GM19023 (cell line): ENCODE data around the gene NTM.
"Not testable (repeated sequence)": the region's sequence is repeated elsewhere in the genome, so short reads cannot be mapped to it uniquely, and the experiment has no call there.

ENCODE experiments used
- ATAC-seq: cut with Tn5 transposase; IDR thresholded peaks from one replicate; pipeline ENCODE4 v1.9.1; 2021; ENCODE audit warnings: mild to moderate bottlenecking, moderate library complexity; ENCODE audit not compliant: unreplicated experiment

The NTM gene

DNA sequence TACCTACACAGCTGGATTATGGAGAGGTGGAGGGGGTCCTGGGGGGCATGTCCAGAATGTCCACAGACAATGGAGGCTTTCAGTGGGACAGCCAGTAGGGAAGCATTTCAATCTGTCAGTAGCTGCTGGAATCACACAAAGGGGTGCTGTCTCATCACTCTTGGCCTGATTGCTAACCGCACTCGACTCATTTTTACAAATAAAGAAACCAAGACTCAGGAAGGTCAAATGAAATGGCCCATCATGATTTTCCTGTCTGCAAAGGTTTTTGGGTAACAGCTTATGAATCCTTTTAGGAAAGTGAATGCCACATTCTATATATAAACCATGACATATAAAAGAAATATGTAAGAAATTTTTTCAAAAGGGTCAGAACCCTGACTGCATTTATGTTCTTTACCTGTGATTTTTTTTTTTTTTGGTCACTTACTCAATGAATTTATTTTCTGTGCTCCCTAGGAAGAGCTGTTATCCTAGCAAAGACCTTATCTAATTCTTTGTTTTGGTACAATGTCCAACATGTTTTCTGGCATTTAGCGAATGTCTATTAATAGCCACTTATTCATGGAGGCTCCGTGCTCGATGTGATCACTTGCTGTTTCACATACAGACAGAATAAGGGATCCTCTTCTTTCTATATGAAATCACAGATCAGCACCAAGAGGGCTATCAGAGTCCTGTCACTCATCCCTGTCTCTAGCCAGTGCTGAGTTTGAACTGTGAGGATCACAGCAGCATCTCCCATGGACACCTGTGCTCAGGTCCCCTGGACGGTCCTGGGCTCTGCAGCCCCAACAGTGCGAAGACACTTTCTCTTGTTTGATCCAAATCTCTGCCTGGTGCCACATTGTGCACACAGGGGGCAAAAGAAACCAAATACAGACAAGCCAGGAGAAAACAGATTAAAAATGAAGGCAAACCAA lies 979.7 kb downstream of the NTM start:
- ATAC-seq: no peak

DNA sequence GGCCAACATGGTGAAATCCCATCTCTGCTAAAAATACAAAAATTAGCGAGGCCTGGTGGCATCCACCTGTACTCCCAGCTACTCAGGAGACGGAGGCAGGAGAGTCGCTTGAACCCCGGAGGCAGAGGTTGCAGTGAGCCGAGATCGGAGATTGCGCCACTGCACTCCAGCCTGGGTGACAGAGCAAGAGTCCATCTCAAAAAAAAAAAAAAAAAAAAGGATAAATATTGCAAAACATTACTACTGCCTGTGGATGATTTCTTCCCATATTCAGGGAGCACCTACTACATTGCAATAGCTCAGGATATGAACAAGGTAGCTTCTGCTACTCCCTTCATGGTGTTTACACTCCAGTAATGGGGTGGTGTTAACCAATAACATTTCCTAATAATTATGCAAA lies 980.6 kb downstream of the NTM start:
- ATAC-seq: no peak

DNA sequence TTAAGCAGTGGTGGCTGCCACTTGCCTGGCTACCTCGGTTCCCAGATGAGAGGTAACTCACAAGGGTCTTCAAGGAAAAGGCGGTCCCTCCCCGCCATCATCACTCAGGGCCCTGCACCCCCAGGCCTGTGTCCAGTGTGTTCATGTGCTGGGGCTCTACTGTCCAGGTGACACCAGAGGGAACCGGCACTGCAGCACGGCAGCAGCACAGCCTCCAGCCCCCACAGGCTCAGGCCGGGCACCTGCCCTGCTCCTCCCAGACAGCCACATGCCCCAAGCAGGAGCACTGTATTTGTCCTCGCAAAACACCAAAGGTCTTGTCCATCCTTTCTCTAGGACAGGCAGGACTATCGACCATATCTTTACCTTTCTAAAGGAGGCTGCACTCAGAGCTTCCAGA lies 982.1 kb downstream of the NTM start:
- ATAC-seq: no peak

DNA sequence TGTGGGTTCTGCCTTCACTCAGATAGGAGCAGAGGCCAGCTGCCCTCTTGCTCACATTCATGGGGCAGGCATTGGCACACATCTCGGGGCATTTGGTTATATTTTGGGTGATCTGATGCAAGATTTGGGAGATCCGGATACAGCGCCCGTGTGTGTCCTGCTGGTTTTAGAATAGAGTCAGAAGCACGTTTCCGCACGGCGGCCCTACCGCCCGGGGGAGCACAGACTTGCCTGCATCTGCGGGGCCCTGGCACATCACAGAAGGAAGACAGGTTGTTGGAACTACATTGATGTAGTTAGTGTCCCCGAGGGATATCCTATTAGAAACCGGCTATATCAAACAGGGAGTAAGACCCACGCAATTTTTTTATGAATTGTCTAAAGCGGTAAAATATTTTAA lies 982.8 kb downstream of the NTM start:
- no peak for ATAC-seq

DNA sequence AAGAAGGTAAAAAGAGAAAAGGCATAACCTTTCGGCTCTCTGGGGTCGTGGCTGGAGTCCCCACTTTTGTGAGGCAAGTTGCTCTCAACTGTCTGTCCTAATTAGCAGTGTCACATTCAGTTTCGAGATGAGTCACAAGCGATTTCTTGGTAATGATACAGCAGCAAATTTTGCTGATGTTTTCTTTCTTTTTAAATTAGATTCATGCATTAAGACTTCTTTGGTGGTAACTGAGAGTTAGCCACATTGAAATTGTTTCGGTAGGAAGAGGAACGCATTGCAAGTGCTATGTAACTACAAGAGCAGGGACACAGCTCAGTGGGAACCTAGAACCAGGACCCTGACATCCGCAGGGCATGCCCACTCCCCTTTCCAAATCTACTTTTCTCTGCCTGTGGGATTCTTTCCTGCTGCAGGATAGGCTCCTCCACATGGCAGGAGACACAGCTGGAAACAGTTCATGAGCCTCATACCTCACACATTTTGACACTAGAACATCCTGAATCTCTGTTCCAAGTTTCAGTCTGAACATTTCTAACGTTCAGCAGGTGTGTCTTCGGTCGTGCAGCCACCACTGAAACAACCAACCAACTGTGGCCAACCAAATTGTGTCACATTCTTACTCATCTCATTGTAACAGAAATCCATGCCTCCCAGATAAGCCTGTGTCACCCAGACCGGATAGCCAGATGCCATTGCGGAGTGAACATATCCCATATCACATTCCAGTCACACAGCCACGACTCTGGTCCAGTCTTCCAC lies 987.6 kb downstream of the NTM start:
- ATAC-seq: peak; percentile 77

DNA sequence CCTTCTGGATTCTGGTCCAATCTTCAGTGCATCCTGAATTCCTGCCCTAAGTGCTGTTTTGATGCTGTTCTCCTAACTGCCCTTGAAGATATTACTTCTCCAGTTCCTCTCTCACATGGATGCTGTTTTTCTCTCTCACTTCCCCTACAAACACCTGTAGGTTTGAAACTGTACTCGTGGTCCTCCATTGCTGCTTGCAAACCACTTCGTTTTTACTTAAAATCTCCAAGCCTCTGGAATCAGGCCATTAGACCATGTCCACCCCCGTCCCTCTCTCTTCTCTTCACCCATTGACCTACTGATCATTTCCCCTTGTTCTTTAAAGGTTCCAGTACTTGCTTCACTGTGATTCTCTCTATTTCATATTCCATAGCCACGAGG lies 988.1 kb downstream of the NTM start:
- peak; percentile 39 for ATAC-seq

DNA sequence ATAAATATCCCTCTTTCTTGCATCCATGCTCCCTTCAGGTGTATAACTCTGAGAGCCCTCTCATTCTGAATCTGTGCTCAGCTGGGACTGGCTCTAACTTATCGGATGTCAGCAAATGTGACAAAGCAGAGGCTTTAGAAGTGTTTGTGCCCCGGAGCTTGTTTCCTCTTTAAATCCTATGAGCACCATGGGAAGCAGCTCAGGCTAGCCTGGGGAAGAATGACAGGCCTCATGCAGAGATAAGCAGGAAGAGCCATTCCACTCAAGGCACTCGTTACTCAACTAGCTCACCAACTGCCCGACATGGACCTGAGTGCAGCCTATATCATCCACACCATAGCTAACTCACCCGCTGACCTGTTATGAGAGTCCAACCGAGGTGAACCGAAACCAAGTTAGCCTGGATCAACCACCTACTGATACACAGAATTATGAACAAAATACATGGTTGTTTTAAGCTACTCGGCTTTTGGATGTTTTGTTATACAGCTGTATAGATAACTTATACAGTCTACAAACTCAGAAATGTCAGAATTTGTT lies 990.7 kb downstream of the NTM start:
- ATAC-seq: no peak

DNA sequence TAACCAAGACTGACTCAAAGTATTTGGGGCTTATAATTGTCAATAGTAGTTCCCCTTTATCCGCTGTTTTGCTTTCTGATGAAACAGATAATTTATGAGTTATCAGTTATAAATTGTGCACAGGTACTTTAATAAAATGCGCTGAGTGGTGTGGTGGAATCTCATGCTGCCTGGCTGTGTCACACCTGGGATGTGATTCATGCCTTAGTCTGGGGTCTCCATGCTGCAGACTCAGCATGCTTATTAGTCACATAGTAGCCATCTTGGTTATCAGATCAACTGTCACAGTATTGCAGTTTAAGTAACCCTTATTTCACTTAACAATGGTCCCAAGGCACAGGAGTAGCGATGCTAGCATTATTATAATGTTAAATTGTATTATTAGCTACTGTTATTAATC lies 995.2 kb downstream of the NTM start:
- no peak for ATAC-seq

DNA sequence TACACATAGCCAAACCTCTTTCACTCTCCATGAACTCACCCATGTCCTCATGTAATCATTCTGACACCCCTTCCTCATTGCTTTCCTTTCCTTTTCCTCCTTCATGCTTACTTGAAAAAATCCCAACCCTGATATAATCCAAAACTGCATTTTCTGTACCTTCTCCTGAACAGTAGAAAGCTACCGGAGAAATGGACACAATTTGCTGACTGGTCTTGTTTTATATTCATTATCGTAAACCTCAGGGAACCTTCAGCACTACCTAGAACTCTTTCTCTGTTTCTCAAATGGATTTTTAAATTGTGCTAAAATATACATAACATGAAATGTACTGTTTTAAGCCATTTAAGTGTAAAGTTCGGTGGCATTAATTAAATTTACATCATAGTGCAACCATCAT lies 996.9 kb downstream of the NTM start:
- ATAC-seq: no peak

DNA sequence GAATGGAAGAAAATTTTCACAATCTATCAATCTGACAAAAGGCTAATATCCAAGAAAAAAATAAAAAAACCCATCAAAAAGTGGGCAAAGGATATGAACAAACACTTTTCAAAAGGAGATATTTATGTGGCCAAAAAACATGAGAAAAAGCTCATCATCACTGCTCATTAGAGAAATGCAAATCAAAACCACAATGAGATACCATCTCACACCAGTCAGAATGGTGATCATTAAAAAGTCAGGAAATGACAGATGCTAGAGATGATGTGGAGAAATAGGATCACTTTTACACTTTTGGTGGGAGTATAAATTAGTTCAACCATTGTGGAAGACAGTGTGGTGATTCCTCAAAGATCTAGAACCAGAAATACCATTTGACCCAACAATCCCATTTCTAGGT lies 999.7 kb downstream of the NTM start:
- ATAC-seq: not testable (repeated sequence)

DNA sequence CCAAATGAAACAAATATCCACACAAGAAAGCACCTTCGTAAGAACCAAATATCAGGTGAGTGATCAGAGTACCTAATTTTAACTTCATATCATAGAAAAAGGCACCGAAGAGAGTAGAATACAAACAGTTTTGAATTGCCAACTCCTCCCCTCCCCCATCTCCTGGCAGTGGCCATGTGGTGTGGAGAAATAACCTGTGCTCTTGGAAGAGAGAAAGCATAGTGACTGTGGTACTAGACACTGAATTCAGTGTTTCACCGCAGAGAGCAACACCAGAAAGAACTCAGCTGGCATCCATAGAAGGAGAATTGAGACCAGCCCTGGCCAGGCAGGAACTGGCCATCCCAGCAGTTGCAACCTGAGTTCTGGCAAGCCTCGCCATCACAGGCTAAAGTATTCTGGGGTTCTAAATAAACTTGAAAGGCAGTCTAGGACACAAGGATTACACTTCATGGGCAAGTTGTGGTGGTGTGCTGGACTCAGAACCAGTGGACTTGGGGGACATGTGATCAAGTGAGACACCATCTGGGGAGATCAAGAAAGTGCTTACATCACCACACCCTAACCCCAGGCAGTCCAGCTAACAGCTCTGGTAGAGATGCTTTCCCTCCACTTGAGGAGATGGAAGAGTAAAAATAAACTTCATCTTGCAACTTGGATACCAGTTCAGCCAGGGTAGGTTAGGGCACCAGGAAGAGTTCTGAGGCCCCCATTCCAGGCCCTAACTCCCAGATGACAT lies 1003.2 kb downstream of the NTM start:
- no peak for ATAC-seq

DNA sequence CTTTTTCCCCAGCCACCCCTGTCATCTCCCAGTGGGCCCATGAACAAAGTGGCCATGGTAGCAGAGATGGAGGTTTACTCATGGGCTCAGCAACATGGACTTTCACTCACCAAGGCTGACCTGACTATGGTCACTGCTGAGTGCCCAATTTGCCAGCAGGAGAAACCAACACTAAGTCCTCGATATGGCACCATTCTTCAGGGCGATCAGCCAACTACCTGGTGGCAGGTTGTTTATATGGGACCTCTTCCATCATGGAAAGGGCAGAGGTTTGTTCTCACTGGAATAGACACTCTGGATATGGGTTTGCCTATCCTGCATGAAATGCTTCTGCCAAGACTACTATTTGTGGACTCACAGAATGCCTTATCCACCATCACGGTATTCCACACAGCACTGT lies 1009.1 kb downstream of the NTM start:
- no peak for ATAC-seq
